GM12878 (cell line): ENCODE measurements around the gene LAMA2.

Source experiments
- EP300 ChIP-seq, 2 experiments: fragments of 150-350 bp in 1 of 2; IDR thresholded peaks; 2 replicates each; pipeline ENCODE4 v1.6.1; 2011 to 2012; ENCODE audit warnings: low read depth in 2 of 2, low read length in 2 of 2, borderline replicate concordance in 1 of 2, improper control_type of control experiment in 1 of 2, inconsistent platforms in 1 of 2; ENCODE audit not compliant: control insufficient read depth in 1 of 2
- EZH2 ChIP-seq: IDR thresholded peaks from 2 replicates; pipeline ENCODE4 v1.6.1; 2012; ENCODE audit warnings: low read depth, mild to moderate bottlenecking, control low read depth, inconsistent platforms, low read length, borderline replicate concordance; ENCODE audit not compliant: control insufficient read depth
- POLR2A ChIP-seq: IDR thresholded peaks from 2 replicates; pipeline ENCODE4 v1.6.1; 2011; ENCODE audit warnings: low read depth, mild to moderate bottlenecking, low read length
- RAD21 ChIP-seq: IDR thresholded peaks from 2 replicates; pipeline ENCODE4 v1.6.1; 2011; ENCODE audit warnings: mild to moderate bottlenecking, low read depth, low read length, moderate library complexity; ENCODE audit not compliant: insufficient read depth
- TF ChIP-seq, protein P1 (sequence below), 3 experiments: IDR thresholded peaks in 2 of 3; conservative IDR thresholded peaks in 1 of 3; 2 replicates each; pipeline ENCODE4 v1.5.1; 2011; ENCODE audit warnings: low read depth in 3 of 3, low read length in 3 of 3, mild to moderate bottlenecking in 3 of 3, control low read depth in 2 of 3, moderate library complexity in 2 of 3, inconsistent platforms in 1 of 3, mixed read lengths in 1 of 3; ENCODE audit not compliant: control insufficient read depth in 2 of 3, insufficient read depth in 1 of 3; ENCODE audit errors: extremely low read depth in 1 of 3

DNA sequence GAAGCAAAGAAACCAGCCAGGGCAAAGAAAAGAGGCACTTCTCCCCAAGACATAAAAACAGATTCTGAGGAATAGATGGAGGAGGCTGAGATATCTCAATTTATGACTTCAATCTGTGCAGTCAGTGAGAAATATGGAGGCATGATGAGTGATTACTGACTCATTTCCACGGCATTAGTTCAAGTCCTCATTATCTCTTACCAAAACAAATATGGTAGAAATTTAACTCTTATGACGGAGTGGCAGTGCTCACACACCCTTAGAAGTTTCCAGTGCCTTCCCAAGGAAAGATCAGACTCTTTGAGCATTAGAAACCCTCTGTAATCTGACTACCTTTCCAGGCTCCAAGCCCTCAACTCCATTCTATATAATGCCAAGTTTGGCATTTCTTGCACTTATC is 463.0 kb downstream of the LAMA2 start:
- no peak for TF ChIP-seq EZH2
- TF ChIP-seq, protein P1, sequence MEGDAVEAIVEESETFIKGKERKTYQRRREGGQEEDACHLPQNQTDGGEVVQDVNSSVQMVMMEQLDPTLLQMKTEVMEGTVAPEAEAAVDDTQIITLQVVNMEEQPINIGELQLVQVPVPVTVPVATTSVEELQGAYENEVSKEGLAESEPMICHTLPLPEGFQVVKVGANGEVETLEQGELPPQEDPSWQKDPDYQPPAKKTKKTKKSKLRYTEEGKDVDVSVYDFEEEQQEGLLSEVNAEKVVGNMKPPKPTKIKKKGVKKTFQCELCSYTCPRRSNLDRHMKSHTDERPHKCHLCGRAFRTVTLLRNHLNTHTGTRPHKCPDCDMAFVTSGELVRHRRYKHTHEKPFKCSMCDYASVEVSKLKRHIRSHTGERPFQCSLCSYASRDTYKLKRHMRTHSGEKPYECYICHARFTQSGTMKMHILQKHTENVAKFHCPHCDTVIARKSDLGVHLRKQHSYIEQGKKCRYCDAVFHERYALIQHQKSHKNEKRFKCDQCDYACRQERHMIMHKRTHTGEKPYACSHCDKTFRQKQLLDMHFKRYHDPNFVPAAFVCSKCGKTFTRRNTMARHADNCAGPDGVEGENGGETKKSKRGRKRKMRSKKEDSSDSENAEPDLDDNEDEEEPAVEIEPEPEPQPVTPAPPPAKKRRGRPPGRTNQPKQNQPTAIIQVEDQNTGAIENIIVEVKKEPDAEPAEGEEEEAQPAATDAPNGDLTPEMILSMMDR (IDR thresholded peaks at IDR 0.05 in 2 of 3, conservative IDR thresholded peaks at IDR 0.05 in 1 of 3; ENCODE audit: control insufficient read depth in 2 of 3, extremely low read depth in 1 of 3, insufficient read depth in 1 of 3, low read depth in 3 of 3, low read length in 3 of 3), result no peak
- no peak for TF ChIP-seq RAD21
- no peak for TF ChIP-seq EP300 (IDR thresholded peaks at IDR 0.05; ENCODE audit: borderline replicate concordance in 1 of 2, control insufficient read depth in 1 of 2, low read depth in 2 of 2, low read length in 2 of 2)
- no peak for TF ChIP-seq POLR2A
